Smooth muscle cell (in vitro differentiated cells): Measurements from ENCODE around the gene AZGP1. TPM values are rescaled to one million over a fixed set of nuclear protein-coding genes. Genes with fewer than 3 reads are reported as not detected.

Experiments
- DNase-seq: peaks from one replicate; lab custom pipeline; 2025; ENCODE audit not compliant: unreplicated experiment; lab: John Stamatoyannopoulos, UW
- H2AFZ ChIP-seq: fragments of 200-600 bp; sonication (generic); 2 replicates; pipeline ENCODE4 v1.6.0; 2016; ENCODE audit warnings: antibody characterized with exemption, low read depth, mild to moderate bottlenecking
- H3F3A ChIP-seq: fragments of 200-600 bp; sonication (generic); 2 replicates; pipeline ENCODE4 v1.6.0; 2017; ENCODE audit warnings: antibody characterized with exemption, low read depth
- H3K27ac ChIP-seq: fragments of 200-600 bp; sonication (generic); 2 replicates; pipeline ENCODE4 v1.5.1; 2016; ENCODE audit warnings: low read depth, mild to moderate bottlenecking
- H3K27me3 ChIP-seq: fragments of 200-600 bp; sonication (generic); 2 replicates; pipeline ENCODE4 v1.6.1; 2016; ENCODE audit warnings: low read depth, mild to moderate bottlenecking
- H3K36me3 ChIP-seq: fragments of 200-600 bp; sonication (generic); 2 replicates; pipeline ENCODE4 v1.5.1; 2016; ENCODE audit warnings: low read depth
- H3K4me1 ChIP-seq: fragments of 200-600 bp; sonication (generic); 2 replicates; pipeline ENCODE4 v1.5.1; 2016; ENCODE audit warnings: low read depth
- H3K4me2 ChIP-seq: fragments of 200-600 bp; sonication (generic); 2 replicates; pipeline ENCODE4 v1.6.0; 2016; ENCODE audit warnings: mild to moderate bottlenecking
- H3K4me3 ChIP-seq: fragments of 200-600 bp; sonication (generic); 2 replicates; pipeline ENCODE4 v1.5.1; 2016; ENCODE audit warnings: mild to moderate bottlenecking
- H3K79me2 ChIP-seq: fragments of 200-600 bp; sonication (generic); 2 replicates; pipeline ENCODE4 v1.6.0; 2016; ENCODE audit warnings: low read depth, mild to moderate bottlenecking
- H3K9ac ChIP-seq: fragments of 200-600 bp; sonication (generic); 2 replicates; pipeline ENCODE4 v1.6.0; 2016; ENCODE audit warnings: low read depth
- H3K9me3 ChIP-seq: fragments of 200-600 bp; sonication (generic); replicated peaks from 2 replicates; pipeline ENCODE4 v1.5.1; 2016; ENCODE audit warnings: low read depth
- H4K20me1 ChIP-seq: fragments of 200-600 bp; sonication (generic); 2 replicates; pipeline ENCODE4 v1.6.0; 2016; ENCODE audit warnings: low read depth
- CTCF ChIP-seq: fragments of 200-600 bp; sonication (generic); IDR thresholded peaks from 2 replicates; pipeline ENCODE4 v1.5.1; 2017; ENCODE audit warnings: borderline replicate concordance, mild to moderate bottlenecking, antibody characterized with exemption; ENCODE audit not compliant: insufficient read depth, poor library complexity, severe bottlenecking
- WGBS: methylation state at CpG from one replicate; pipeline ENCODE4 v1.1.7; 2016; ENCODE audit warnings: low lambda C conversion rate; 5-methylcytosine and 5-hydroxymethylcytosine counted together
- polyA plus RNA-seq: library from polyadenylated mRNA; unstranded; fragments of >200 nt; fragmentation: Nextera tagmentation; extraction: Ambion mirVana; gene quantifications from 2 replicates; pipeline ENCODE4 v1.2.1, GENCODE V29; 2016
- total RNA-seq: library from RNA; depleted of rRNA; stranded (reverse); fragments of >200 nt; gene quantifications from 2 replicates; pipeline ENCODE4 v1.2.3, GENCODE V29; 2014

AZGP1 gene
- total RNA-seq (0.94 and 4.5 TPM in 2 replicates), polyA plus RNA-seq (not detected in 2 replicates)

- no peaks in the 10 kb centered on the region for H3F3A ChIP-seq
- TF ChIP-seq CTCF: no peak
- no peaks in the 10 kb centered on the region for H3K4me1 ChIP-seq
- no peak within 1 kb of the TSS for H3K27ac ChIP-seq
- DNase-seq: no peak
- H3K36me3 ChIP-seq: no peaks in the 10 kb centered on the region
- no peak within 1 kb of the TSS for H3K4me2 ChIP-seq
- H3K4me3 ChIP-seq: no peak within 1 kb of the TSS
- no peak within 1 kb of the TSS for H2AFZ ChIP-seq
- no peaks in the 10 kb centered on the region for H3K79me2 ChIP-seq
- no peak within 1 kb of the TSS for H3K9ac ChIP-seq
- H3K27me3 ChIP-seq: no peaks in the 10 kb centered on the region
- H3K9me3 ChIP-seq: no peaks in the 10 kb centered on the region
- 84% methylated on average over 5 of the region's 5 CpGs for WGBS
- no peaks in the 10 kb centered on the region for H4K20me1 ChIP-seq
Measured at GRCh38 chr7:99975782-99976521, at the start of gene AZGP1. TSS of gene AZGP1 (minus strand) at chr7:99976031. CDS start at chr7:99976020, 11 bp downstream.

GRCh38 chr7:100024020-100024619 is 48.3 kb upstream of the AZGP1 start:
- Histone ChIP-seq H3K9me3 (no peaks in the 10 kb centered on the region), H3K9ac (no peak overlapping the region), H3K27me3 (no peaks in the 10 kb centered on the region), H3K27ac (no peak overlapping the region), H2AFZ (no peak overlapping the region), H3F3A (no peaks in the 10 kb centered on the region), H3K79me2 (peaks cover 32% of the 10 kb centered on the region), H3K4me2 (no peak overlapping the region), H4K20me1 (peaks cover 52% of the 10 kb centered on the region), H3K36me3 (peaks cover 18% of the 10 kb centered on the region), H3K4me1 (no peaks in the 10 kb centered on the region), H3K4me3 (no peak overlapping the region)
- no peak for DNase-seq
- TF ChIP-seq CTCF: no peak
- 98% methylated on average over 12 of the region's 12 CpGs for WGBS

- Histone ChIP-seq H4K20me1 (peaks cover 58% of the 10 kb centered on the region), H3K36me3 (peaks cover 18% of the 10 kb centered on the region), H3K4me2 (no peak overlapping the region), H3K79me2 (peaks cover 38% of the 10 kb centered on the region), H3K4me3 (no peak overlapping the region), H3K27me3 (no peaks in the 10 kb centered on the region), H3F3A (no peaks in the 10 kb centered on the region), H3K4me1 (no peaks in the 10 kb centered on the region), H3K9ac (no peak overlapping the region), H2AFZ (no peak overlapping the region), H3K9me3 (no peaks in the 10 kb centered on the region), H3K27ac (no peak overlapping the region)
- no peak for TF ChIP-seq CTCF
- no peak for DNase-seq
- 97% methylated on average over 12 of the region's 12 CpGs for WGBS
Measured at GRCh38 chr7:100023526-100023925, 47.7 kb upstream of the AZGP1 start.
